GM21515 (cell line): ENCODE data around the gene PTPRN.
A peak's percentile ranks its signal among the peaks of the same experiment; 100 is the strongest.

Source experiments
- ATAC-seq: cut with Tn5 transposase; IDR thresholded peaks from one replicate; pipeline ENCODE4 v1.9.1; 2021; ENCODE audit not compliant: unreplicated experiment

Gene PTPRN

GRCh38 chr2:219308142-219309101 lies 779 bp downstream of the PTPRN start:
- no peak for ATAC-seq

- no peak for ATAC-seq
Observed at GRCh38 chr2:219306047-219306446, 3.2 kb downstream of the PTPRN start.

GRCh38 chr2:219304223-219304622 lies 5.0 kb downstream of the PTPRN start:
- ATAC-seq = no peak

- ATAC-seq = no peak
Observed at GRCh38 chr2:219302412-219302968, 6.7 kb downstream of the PTPRN start.

GRCh38 chr2:219300022-219300421 lies 9.2 kb downstream of the PTPRN start:
- no peak for ATAC-seq

GRCh38 chr2:219299372-219299760 lies 9.8 kb downstream of the PTPRN start:
- no peak for ATAC-seq

- ATAC-seq = peak; percentile 40
Observed at GRCh38 chr2:219298759-219299371, 10.3 kb downstream of the PTPRN start.

- ATAC-seq = no peak
Observed at GRCh38 chr2:219297766-219298456, 11.3 kb downstream of the PTPRN start.

- no peak for ATAC-seq
Observed at GRCh38 chr2:219296631-219297391, 12.4 kb downstream of the PTPRN start.

- ATAC-seq = no peak
Observed at GRCh38 chr2:219296142-219296541, 13.1 kb downstream of the PTPRN start.

GRCh38 chr2:219294356-219295351 lies 14.5 kb downstream of the PTPRN start:
- peak; percentile 87 for ATAC-seq

- no peak for ATAC-seq
Observed at GRCh38 chr2:219293736-219294231, 15.4 kb downstream of the PTPRN start.

GRCh38 chr2:219292616-219293015 lies 16.6 kb downstream of the PTPRN start:
- ATAC-seq = no peak

GRCh38 chr2:219291910-219292490 lies 17.2 kb downstream of the PTPRN start:
- ATAC-seq = no peak

- no peak for ATAC-seq
Observed at GRCh38 chr2:219291394-219291793, 17.8 kb downstream of the PTPRN start.

- no peak for ATAC-seq
Observed at GRCh38 chr2:219290381-219291171, 18.6 kb downstream of the PTPRN start.

- ATAC-seq = no peak
Observed at GRCh38 chr2:219289537-219290361, 19.5 kb downstream of the PTPRN start.
